Karpas-422 (cell line): Measurements from ENCODE around the gene ATP23. TPM values are rescaled to one million over a fixed set of nuclear protein-coding genes. Genes with fewer than 3 reads are reported as not detected.

Experiments used
- DNase-seq: peaks from one replicate; pipeline ENCODE4 v3.0.0-alpha.2; 2015
- H2AFZ ChIP-seq: fragments of 200-600 bp; sonication (generic); 2 replicates; pipeline ENCODE4 v1.6.1; 2014; ENCODE audit warnings: antibody characterized with exemption, low read length, mixed read lengths
- H3K27ac ChIP-seq: fragments of 200-600 bp; sonication (generic); 2 replicates; pipeline ENCODE4 v1.5.1; 2014; ENCODE audit warnings: mild to moderate bottlenecking, low read length, moderate library complexity
- H3K27me3 ChIP-seq: fragments of 200-600 bp; sonication (generic); 2 replicates; pipeline ENCODE4 v1.6.1; 2014; ENCODE audit warnings: low read length, mixed read lengths
- H3K36me3 ChIP-seq: fragments of 200-600 bp; sonication (generic); 2 replicates; pipeline ENCODE4 v1.6.1; 2014; ENCODE audit warnings: low read length, mixed read lengths; ENCODE audit not compliant: insufficient read depth
- H3K4me1 ChIP-seq: fragments of 200-600 bp; sonication (generic); 2 replicates; pipeline ENCODE4 v1.6.1; 2014; ENCODE audit warnings: mild to moderate bottlenecking, low read length, mixed read lengths
- H3K4me2 ChIP-seq: fragments of 200-600 bp; sonication (generic); 2 replicates; pipeline ENCODE4 v1.6.1; 2014; ENCODE audit warnings: low read length, low read depth, mild to moderate bottlenecking; ENCODE audit not compliant: poor library complexity, severe bottlenecking
- H3K4me3 ChIP-seq: fragments of 200-600 bp; sonication (generic); 2 replicates; pipeline ENCODE4 v1.5.1; 2014; ENCODE audit warnings: mild to moderate bottlenecking, antibody characterized with exemption, low read length, mixed read lengths
- H3K79me2 ChIP-seq: fragments of 200-600 bp; sonication (generic); 2 replicates; pipeline ENCODE4 v1.6.1; 2014; ENCODE audit warnings: mild to moderate bottlenecking, low read length, mixed read lengths
- H3K9ac ChIP-seq: fragments of 200-600 bp; sonication (generic); 2 replicates; pipeline ENCODE4 v1.6.0; 2014; ENCODE audit warnings: low read length
- H3K9me2 ChIP-seq: fragments of 200-600 bp; sonication (generic), shearing (Covaris generic); replicated peaks from 2 replicates; pipeline ENCODE4 v1.6.0; 2014; ENCODE audit warnings: mild to moderate bottlenecking, low read length, moderate library complexity; ENCODE audit not compliant: insufficient read depth
- H3K9me3 ChIP-seq: fragments of 300-700, 200-600 bp; sonication (generic); 2 replicates; pipeline ENCODE4 v1.6.1; 2014; ENCODE audit warnings: low read length, mixed read lengths
- H4K20me1 ChIP-seq: fragments of 200-600 bp; sonication (generic); 2 replicates; pipeline ENCODE4 v1.6.1; 2014; ENCODE audit warnings: mild to moderate bottlenecking, antibody characterized with exemption, low read length, low read depth; ENCODE audit not compliant: insufficient read depth
- total RNA-seq: library from RNA; depleted of rRNA; stranded (reverse); fragments of >200 nt; shearing (Covaris generic); gene quantifications from 2 replicates; pipeline ENCODE4 v1.2.3, GENCODE V29; 2014; ENCODE audit warnings: low replicate concordance

Gene ATP23
- total RNA-seq, 1 experiment from 2014 or later = 36.3 TPM

GRCh38 chr12:57993030-57993429 is 51.7 kb downstream of the ATP23 start:
- Histone ChIP-seq H3K27ac (no peak overlapping the region), H2AFZ (no peak overlapping the region), H3K9me2 (no peaks in the 10 kb centered on the region), H3K79me2 (no peaks in the 10 kb centered on the region), H3K9ac (no peak overlapping the region), H3K4me2 (no peak overlapping the region), H3K4me3 (no peak overlapping the region), H3K9me3 (peaks cover 8% of the 10 kb centered on the region), H3K4me1 (no peaks in the 10 kb centered on the region), H3K27me3 (no peaks in the 10 kb centered on the region), H4K20me1 (no peaks in the 10 kb centered on the region), H3K36me3 (no peaks in the 10 kb centered on the region)
- peak; percentile 46 for DNase-seq

- Histone ChIP-seq H3K9ac (no peak overlapping the region), H3K27me3 (no peaks in the 10 kb centered on the region), H3K4me1 (no peaks in the 10 kb centered on the region), H3K4me3 (no peak overlapping the region), H3K9me3 (peaks cover 8% of the 10 kb centered on the region), H3K36me3 (no peaks in the 10 kb centered on the region), H4K20me1 (no peaks in the 10 kb centered on the region), H3K4me2 (no peak overlapping the region), H3K79me2 (no peaks in the 10 kb centered on the region), H3K9me2 (no peaks in the 10 kb centered on the region), H3K27ac (no peak overlapping the region), H2AFZ (no peak overlapping the region)
- no peak for DNase-seq
Measured at GRCh38 chr12:57993834-57994233, 52.5 kb downstream of the ATP23 start.

- H3K4me1 ChIP-seq = no peaks in the 10 kb centered on the region
- no peaks in the 10 kb centered on the region for H3K27me3 ChIP-seq
- H3K79me2 ChIP-seq = no peaks in the 10 kb centered on the region
- H2AFZ ChIP-seq = no peak overlapping the region
- H3K4me2 ChIP-seq = no peak overlapping the region
- H3K9me3 ChIP-seq = peaks cover 10% of the 10 kb centered on the region
- H3K4me3 ChIP-seq = no peak overlapping the region
- H3K9me2 ChIP-seq = no peaks in the 10 kb centered on the region
- no peak overlapping the region for H3K27ac ChIP-seq
- no peak overlapping the region for H3K9ac ChIP-seq
- H4K20me1 ChIP-seq = no peaks in the 10 kb centered on the region
- no peaks in the 10 kb centered on the region for H3K36me3 ChIP-seq
- no peak for DNase-seq
Measured at GRCh38 chr12:57996520-57996919, 55.2 kb downstream of the ATP23 start.

GRCh38 chr12:57998251-57998650 is 56.9 kb downstream of the ATP23 start:
- H3K9me3 ChIP-seq = peaks cover 10% of the 10 kb centered on the region

GRCh38 chr12:58000499-58000898 is 59.1 kb downstream of the ATP23 start:
- Histone ChIP-seq H3K4me3 (no peak overlapping the region), H3K4me1 (no peaks in the 10 kb centered on the region), H3K79me2 (no peaks in the 10 kb centered on the region), H3K36me3 (no peaks in the 10 kb centered on the region), H3K9me3 (peaks cover 10% of the 10 kb centered on the region), H3K27me3 (no peaks in the 10 kb centered on the region), H3K4me2 (no peak overlapping the region), H2AFZ (no peak overlapping the region), H3K9ac (no peak overlapping the region), H4K20me1 (no peaks in the 10 kb centered on the region), H3K27ac (no peak overlapping the region), H3K9me2 (no peaks in the 10 kb centered on the region)
- no peak for DNase-seq

More at GRCh38 chr12:57998251-57998650, 56.9 kb downstream of the ATP23 start:
- Histone ChIP-seq H3K9me2 (no peaks in the 10 kb centered on the region), H4K20me1 (no peaks in the 10 kb centered on the region), H3K36me3 (no peaks in the 10 kb centered on the region), H3K79me2 (no peaks in the 10 kb centered on the region), H2AFZ (no peak overlapping the region), H3K4me3 (no peak overlapping the region), H3K27ac (no peak overlapping the region), H3K4me1 (no peaks in the 10 kb centered on the region), H3K4me2 (no peak overlapping the region), H3K27me3 (no peaks in the 10 kb centered on the region), H3K9ac (no peak overlapping the region)
- no peak for DNase-seq

GRCh38 chr12:58007875-58008274 is 66.5 kb downstream of the ATP23 start:
- no peak overlapping the region for H3K27ac ChIP-seq
- no peaks in the 10 kb centered on the region for H3K79me2 ChIP-seq
- no peaks in the 10 kb centered on the region for H4K20me1 ChIP-seq
- no peak overlapping the region; the same call in 1 of the 2 replicates for H2AFZ ChIP-seq
- DNase-seq = no peak
- H3K4me2 ChIP-seq = no peak overlapping the region
- H3K9me2 ChIP-seq = no peaks in the 10 kb centered on the region
- H3K27me3 ChIP-seq = no peaks in the 10 kb centered on the region
- H3K4me3 ChIP-seq = no peak overlapping the region
- no peaks in the 10 kb centered on the region for H3K9me3 ChIP-seq
- H3K4me1 ChIP-seq = no peaks in the 10 kb centered on the region
- no peak overlapping the region for H3K9ac ChIP-seq
- H3K36me3 ChIP-seq = no peaks in the 10 kb centered on the region

GRCh38 chr12:58008634-58009033 is 67.3 kb downstream of the ATP23 start:
- no peaks in the 10 kb centered on the region for H3K36me3 ChIP-seq
- H3K27me3 ChIP-seq = no peaks in the 10 kb centered on the region
- no peak overlapping the region for H2AFZ ChIP-seq
- no peaks in the 10 kb centered on the region for H3K9me3 ChIP-seq
- no peaks in the 10 kb centered on the region for H4K20me1 ChIP-seq
- no peaks in the 10 kb centered on the region for H3K9me2 ChIP-seq
- no peaks in the 10 kb centered on the region for H3K79me2 ChIP-seq
- no peak overlapping the region for H3K27ac ChIP-seq
- no peak overlapping the region for H3K4me3 ChIP-seq
- DNase-seq = no peak
- H3K9ac ChIP-seq = no peak overlapping the region
- no peak overlapping the region for H3K4me2 ChIP-seq
- H3K4me1 ChIP-seq = no peaks in the 10 kb centered on the region
